ENCODE measurements around the gene MAP3K5. TPM values are rescaled to one million over a fixed set of nuclear protein-coding genes. Genes with fewer than 3 reads are reported as not detected.
A peak's percentile ranks its signal among the peaks of the same experiment; 100 is the strongest.

MAP3K5 gene
- total RNA-seq, 1 experiment from 2014 or later = 1.3 TPM

GRCh38 chr6:136612666-136613389, 179.4 kb downstream of the MAP3K5 start:
- H3K36me3 ChIP-seq (replicated peaks; ENCODE audit: control insufficient read depth, insufficient read depth, low read length) = no peaks in the 10 kb centered on the region
- no peak overlapping the region for H3K4me3 ChIP-seq (ENCODE audit: insufficient read depth, low read depth, low read length)
- H3K27me3 ChIP-seq (ENCODE audit: control insufficient read depth, insufficient read depth, low read length) = no peaks in the 10 kb centered on the region
- DNase-seq = no peak

- no peaks in the 10 kb centered on the region for H3K27me3 ChIP-seq (ENCODE audit: control insufficient read depth, insufficient read depth, low read length)
- H3K36me3 ChIP-seq (replicated peaks; ENCODE audit: control insufficient read depth, insufficient read depth, low read length) = no peaks in the 10 kb centered on the region
- no peak overlapping the region for H3K4me3 ChIP-seq (ENCODE audit: insufficient read depth, low read depth, low read length)
- no peak for DNase-seq
Observed at GRCh38 chr6:136611746-136612145, 180.5 kb downstream of the MAP3K5 start.

GRCh38 chr6:136611133-136611532, 181.1 kb downstream of the MAP3K5 start:
- no peaks in the 10 kb centered on the region for H3K36me3 ChIP-seq (replicated peaks; ENCODE audit: control insufficient read depth, insufficient read depth, low read length)
- no peak for DNase-seq
- no peaks in the 10 kb centered on the region for H3K27me3 ChIP-seq (ENCODE audit: control insufficient read depth, insufficient read depth, low read length)

GRCh38 chr6:136609873-136610706, 182.2 kb downstream of the MAP3K5 start:
- H3K27me3 ChIP-seq (ENCODE audit: control insufficient read depth, insufficient read depth, low read length) = no peaks in the 10 kb centered on the region
- no peak for DNase-seq
- no peaks in the 10 kb centered on the region for H3K36me3 ChIP-seq (replicated peaks; ENCODE audit: control insufficient read depth, insufficient read depth, low read length)
- H3K4me3 ChIP-seq (ENCODE audit: insufficient read depth, low read depth, low read length) = no peak overlapping the region

More at GRCh38 chr6:136611133-136611532, 181.1 kb downstream of the MAP3K5 start:
- no peak overlapping the region for H3K4me3 ChIP-seq (ENCODE audit: insufficient read depth, low read depth, low read length)

GRCh38 chr6:136608991-136609390, 183.3 kb downstream of the MAP3K5 start:
- DNase-seq = no peak
- Histone ChIP-seq H3K4me3 (ENCODE audit: insufficient read depth, low read depth, low read length) (no peak overlapping the region), H3K36me3 (replicated peaks; ENCODE audit: control insufficient read depth, insufficient read depth, low read length) (no peaks in the 10 kb centered on the region), H3K27me3 (ENCODE audit: control insufficient read depth, insufficient read depth, low read length) (no peaks in the 10 kb centered on the region)

GRCh38 chr6:136607932-136608772, 184.1 kb downstream of the MAP3K5 start:
- no peaks in the 10 kb centered on the region for H3K36me3 ChIP-seq (replicated peaks; ENCODE audit: control insufficient read depth, insufficient read depth, low read length)
- no peak overlapping the region for H3K4me3 ChIP-seq (ENCODE audit: insufficient read depth, low read depth, low read length)
- peak; percentile 38 for DNase-seq
- no peaks in the 10 kb centered on the region for H3K27me3 ChIP-seq (ENCODE audit: control insufficient read depth, insufficient read depth, low read length)

- no peaks in the 10 kb centered on the region for H3K36me3 ChIP-seq (replicated peaks; ENCODE audit: control insufficient read depth, insufficient read depth, low read length)
- no peak for DNase-seq
- no peak overlapping the region for H3K4me3 ChIP-seq (ENCODE audit: insufficient read depth, low read depth, low read length)
- H3K27me3 ChIP-seq (ENCODE audit: control insufficient read depth, insufficient read depth, low read length) = no peaks in the 10 kb centered on the region
Observed at GRCh38 chr6:136607204-136607931, 184.9 kb downstream of the MAP3K5 start.

GRCh38 chr6:136604928-136605510, 187.3 kb downstream of the MAP3K5 start:
- no peak for DNase-seq
- Histone ChIP-seq H3K36me3 (replicated peaks; ENCODE audit: control insufficient read depth, insufficient read depth, low read length) (no peaks in the 10 kb centered on the region), H3K4me3 (ENCODE audit: insufficient read depth, low read depth, low read length) (no peak overlapping the region), H3K27me3 (ENCODE audit: control insufficient read depth, insufficient read depth, low read length) (no peaks in the 10 kb centered on the region)

GRCh38 chr6:136604328-136604825, 187.9 kb downstream of the MAP3K5 start:
- Histone ChIP-seq H3K36me3 (replicated peaks; ENCODE audit: control insufficient read depth, insufficient read depth, low read length) (no peaks in the 10 kb centered on the region), H3K4me3 (ENCODE audit: insufficient read depth, low read depth, low read length) (no peak overlapping the region), H3K27me3 (ENCODE audit: control insufficient read depth, insufficient read depth, low read length) (no peaks in the 10 kb centered on the region)
- DNase-seq = no peak

GRCh38 chr6:136600818-136601217, 191.5 kb downstream of the MAP3K5 start:
- Histone ChIP-seq H3K27me3 (ENCODE audit: control insufficient read depth, insufficient read depth, low read length) (no peaks in the 10 kb centered on the region), H3K4me3 (ENCODE audit: insufficient read depth, low read depth, low read length) (no peak overlapping the region), H3K36me3 (replicated peaks; ENCODE audit: control insufficient read depth, insufficient read depth, low read length) (no peaks in the 10 kb centered on the region)
- no peak for DNase-seq

- DNase-seq = no peak
- no peaks in the 10 kb centered on the region for H3K36me3 ChIP-seq (replicated peaks; ENCODE audit: control insufficient read depth, insufficient read depth, low read length)
- no peaks in the 10 kb centered on the region for H3K27me3 ChIP-seq (ENCODE audit: control insufficient read depth, insufficient read depth, low read length)
- H3K4me3 ChIP-seq (ENCODE audit: insufficient read depth, low read depth, low read length) = no peak overlapping the region
Observed at GRCh38 chr6:136599329-136600011, 192.8 kb downstream of the MAP3K5 start.

GRCh38 chr6:136598048-136598447, 194.2 kb downstream of the MAP3K5 start:
- Histone ChIP-seq H3K27me3 (ENCODE audit: control insufficient read depth, insufficient read depth, low read length) (no peaks in the 10 kb centered on the region), H3K4me3 (ENCODE audit: insufficient read depth, low read depth, low read length) (no peak overlapping the region)
- DNase-seq = no peak

GRCh38 chr6:136594671-136595070, 197.6 kb downstream of the MAP3K5 start:
- no peaks in the 10 kb centered on the region; the same call in 1 of the 2 replicates for H3K36me3 ChIP-seq (replicated peaks; ENCODE audit: control insufficient read depth, insufficient read depth, low read length)
- H3K4me3 ChIP-seq (ENCODE audit: insufficient read depth, low read depth, low read length) = no peak overlapping the region
- no peaks in the 10 kb centered on the region for H3K27me3 ChIP-seq (ENCODE audit: control insufficient read depth, insufficient read depth, low read length)
- DNase-seq = no peak

More at GRCh38 chr6:136598048-136598447, 194.2 kb downstream of the MAP3K5 start:
- no peaks in the 10 kb centered on the region for H3K36me3 ChIP-seq (replicated peaks; ENCODE audit: control insufficient read depth, insufficient read depth, low read length)

All from H7 (cell line).